ENCODE results near the gene CARMIL1.

CARMIL1 gene

GRCh38 chr6:25450469-25451198, 171.5 kb downstream of the CARMIL1 start:
- no peak for TF ChIP-seq CTCF (conservative IDR thresholded peaks at IDR 0.05; ENCODE audit: low read depth, low read length)
- no peak for DNase-seq (ENCODE audit: low read depth)

GRCh38 chr6:25452031-25452430, 172.9 kb downstream of the CARMIL1 start:
- no peak for TF ChIP-seq CTCF (conservative IDR thresholded peaks at IDR 0.05; ENCODE audit: low read depth, low read length)
- no peak for DNase-seq (ENCODE audit: low read depth)
- no peak overlapping the region for H3K4me3 ChIP-seq (ENCODE audit: low read length)

More at GRCh38 chr6:25450469-25451198, 171.5 kb downstream of the CARMIL1 start:
- H3K4me3 ChIP-seq (ENCODE audit: low read length): no peak overlapping the region

- DNase-seq (ENCODE audit: low read depth): no peak
- TF ChIP-seq CTCF (conservative IDR thresholded peaks at IDR 0.05; ENCODE audit: low read depth, low read length): no peak
- H3K4me3 ChIP-seq (ENCODE audit: low read length): no peak overlapping the region
Observed at GRCh38 chr6:25453288-25453687, 174.1 kb downstream of the CARMIL1 start.

GRCh38 chr6:25454136-25454535, 175.0 kb downstream of the CARMIL1 start:
- no peak for TF ChIP-seq CTCF (conservative IDR thresholded peaks at IDR 0.05; ENCODE audit: low read depth, low read length)
- no peak overlapping the region for H3K4me3 ChIP-seq (ENCODE audit: low read length)
- no peak for DNase-seq (ENCODE audit: low read depth)

- no peak for TF ChIP-seq CTCF (conservative IDR thresholded peaks at IDR 0.05; ENCODE audit: low read depth, low read length)
- DNase-seq (ENCODE audit: low read depth): no peak
- H3K4me3 ChIP-seq (ENCODE audit: low read length): no peak overlapping the region
Observed at GRCh38 chr6:25456249-25457040, 177.3 kb downstream of the CARMIL1 start.

- no peak overlapping the region for H3K4me3 ChIP-seq (ENCODE audit: low read length)
- no peak for DNase-seq (ENCODE audit: low read depth)
- TF ChIP-seq CTCF (conservative IDR thresholded peaks at IDR 0.05; ENCODE audit: low read depth, low read length): no peak
Observed at GRCh38 chr6:25457516-25457915, 178.3 kb downstream of the CARMIL1 start.
